Esophagus muscularis mucosa (tissue), 4 donors: ENCODE data around the gene RPRML.

Experiments
- CTCF ChIP-seq, 3 experiments: fragments of 200-600 bp in 2 of 3; fragments of 450-650 bp in 1 of 3; sonication (generic) in 2 of 3; IDR thresholded peaks; one replicate each; pipeline ENCODE4 v1.5.1; 2017 to 2019; ENCODE audit warnings: antibody characterized with exemption in 3 of 3, mild to moderate bottlenecking in 2 of 3, moderate library complexity in 1 of 3
- EP300 ChIP-seq: sonication (generic); formaldehyde crosslinking; IDR thresholded peaks from one replicate; pipeline ENCODE4 v1.6.1; 2017; ENCODE audit warnings: antibody characterized with exemption
- POLR2A ChIP-seq: fragments of 450-650 bp; IDR thresholded peaks from one replicate; pipeline ENCODE4 v1.6.1; 2017; ENCODE audit warnings: antibody characterized with exemption, moderate library complexity, mild to moderate bottlenecking, low read depth

DNA sequence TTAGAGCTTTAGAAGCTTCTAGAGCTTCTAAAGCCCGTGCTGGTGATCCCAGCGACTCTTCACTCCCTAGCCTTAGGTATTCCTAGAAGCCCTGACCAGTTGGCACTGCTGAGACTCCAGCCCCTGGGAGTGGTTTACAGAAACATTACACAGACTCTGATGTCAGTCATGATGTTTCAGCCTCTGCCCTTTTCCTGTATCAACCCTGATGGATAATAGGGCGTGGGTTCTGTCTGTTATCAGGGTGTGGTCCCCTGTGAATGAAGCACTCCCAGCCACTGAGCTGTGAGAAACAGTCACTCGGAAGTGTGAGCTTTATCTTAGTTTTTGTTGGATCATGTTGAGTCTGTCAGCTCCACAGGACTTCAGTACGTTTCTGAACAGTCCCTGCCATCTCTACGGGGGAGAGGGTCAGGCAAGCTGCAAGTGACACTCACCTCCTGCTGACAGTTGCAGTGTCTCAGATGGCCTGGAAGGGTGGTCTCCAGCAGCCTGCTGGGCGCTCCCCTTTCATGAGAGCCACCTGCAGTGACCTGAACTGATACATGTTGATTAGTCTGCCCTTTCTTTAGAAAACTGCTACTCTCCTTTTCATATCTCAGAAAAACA, 43.3 kb downstream of the RPRML start:
- TF ChIP-seq POLR2A: no peak
- TF ChIP-seq CTCF (IDR thresholded peaks at IDR 0.05): no peak
- TF ChIP-seq EP300: no peak
